Stimulated activated CD4-positive, alpha-beta T cell treated with anti-CD3 and anti-CD28 coated beads, Interleukin-4, amount 100 ng/mL, for 48 hours (primary cell): ENCODE data around the gene HTRA2.
A peak's percentile ranks its signal among the peaks of the same experiment; 100 is the strongest.

ENCODE experiments used
- DNase-seq, 2 donors: peaks; one replicate each; pipeline ENCODE4 v3.0.0-alpha.2; 2020; ENCODE audit warnings: low read depth in 2 of 2

The HTRA2 gene

DNA sequence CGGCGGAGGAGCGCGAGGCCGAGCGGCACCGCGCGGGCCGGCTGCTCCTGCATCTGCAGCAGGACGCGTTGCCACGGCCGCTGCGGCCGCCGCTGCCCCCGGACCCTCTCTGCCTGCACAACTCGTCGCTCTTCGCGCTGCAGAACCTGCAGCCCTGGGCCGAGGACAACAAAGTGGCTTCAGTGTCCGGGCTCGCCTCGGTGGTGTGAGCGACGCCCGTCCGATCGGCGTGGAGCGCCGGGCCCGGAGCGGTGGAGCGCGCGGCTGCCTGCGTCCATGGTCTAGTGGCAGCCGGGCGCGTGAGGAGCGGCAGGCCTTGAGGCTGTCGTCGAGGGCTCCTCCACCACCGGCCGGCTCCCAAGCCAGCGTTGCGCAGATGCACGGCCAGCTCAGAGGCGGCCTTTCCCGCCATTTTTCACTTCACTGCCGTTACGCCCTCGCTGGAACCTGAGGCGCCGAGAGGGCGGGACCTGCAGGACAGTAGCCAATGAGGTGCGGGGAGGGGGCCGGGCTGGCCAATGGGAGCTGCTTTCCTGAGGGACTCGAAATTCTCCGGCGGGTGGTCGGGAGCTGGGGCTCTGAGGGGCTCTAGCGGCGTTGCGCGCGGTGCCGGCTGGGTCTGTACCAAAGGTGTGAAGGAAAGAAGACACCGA lies 13.6 kb upstream of the HTRA2 start:
- DNase-seq: peak; percentile 65 to 72

GRCh38 chr2:74516650-74517049 lies 13.1 kb upstream of the HTRA2 start:
- DNase-seq: no peak

DNA sequence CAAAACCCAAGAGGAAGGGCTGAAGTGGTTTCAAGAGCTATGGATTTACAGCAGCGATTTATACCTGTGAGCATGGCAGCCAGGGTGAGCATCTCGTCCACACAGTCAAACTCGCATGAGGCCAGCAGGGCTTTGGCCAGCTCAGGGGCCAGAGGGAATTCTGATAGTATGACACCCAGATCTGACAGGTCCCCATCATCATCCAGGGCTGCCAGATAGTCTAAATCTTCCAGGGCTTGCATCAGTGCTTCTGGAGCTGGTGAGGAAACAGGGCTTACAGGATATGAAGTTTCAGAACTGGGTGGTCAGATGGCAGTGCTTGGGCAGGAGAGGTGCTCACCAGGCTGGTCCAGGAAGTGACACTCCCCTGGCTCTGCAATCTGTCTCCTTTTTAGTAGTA lies 7.2 kb upstream of the HTRA2 start:
- no peak for DNase-seq

DNA sequence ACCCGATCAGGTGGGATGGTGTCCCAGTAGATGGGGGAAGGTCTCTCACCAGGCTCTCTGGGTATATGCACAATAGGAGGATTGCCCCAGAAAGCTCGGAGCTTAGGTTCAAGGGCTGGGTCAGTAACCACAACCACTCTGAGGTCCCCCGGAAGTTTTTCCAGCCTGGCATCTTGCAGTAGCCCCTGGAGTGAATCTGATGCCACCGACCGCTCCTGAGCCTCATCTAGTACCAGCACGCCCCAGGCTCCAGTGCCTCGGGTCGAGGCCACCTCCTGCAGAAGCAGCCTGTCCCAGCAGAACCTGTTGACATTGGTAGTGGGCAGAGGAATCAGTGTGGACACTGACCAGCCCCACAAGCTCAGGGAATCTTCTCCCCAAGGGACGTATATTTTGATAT lies 5.7 kb upstream of the HTRA2 start:
- no peak for DNase-seq

- DNase-seq: no peak
Measured at GRCh38 chr2:74524955-74525716, 4.6 kb upstream of the HTRA2 start.

DNA sequence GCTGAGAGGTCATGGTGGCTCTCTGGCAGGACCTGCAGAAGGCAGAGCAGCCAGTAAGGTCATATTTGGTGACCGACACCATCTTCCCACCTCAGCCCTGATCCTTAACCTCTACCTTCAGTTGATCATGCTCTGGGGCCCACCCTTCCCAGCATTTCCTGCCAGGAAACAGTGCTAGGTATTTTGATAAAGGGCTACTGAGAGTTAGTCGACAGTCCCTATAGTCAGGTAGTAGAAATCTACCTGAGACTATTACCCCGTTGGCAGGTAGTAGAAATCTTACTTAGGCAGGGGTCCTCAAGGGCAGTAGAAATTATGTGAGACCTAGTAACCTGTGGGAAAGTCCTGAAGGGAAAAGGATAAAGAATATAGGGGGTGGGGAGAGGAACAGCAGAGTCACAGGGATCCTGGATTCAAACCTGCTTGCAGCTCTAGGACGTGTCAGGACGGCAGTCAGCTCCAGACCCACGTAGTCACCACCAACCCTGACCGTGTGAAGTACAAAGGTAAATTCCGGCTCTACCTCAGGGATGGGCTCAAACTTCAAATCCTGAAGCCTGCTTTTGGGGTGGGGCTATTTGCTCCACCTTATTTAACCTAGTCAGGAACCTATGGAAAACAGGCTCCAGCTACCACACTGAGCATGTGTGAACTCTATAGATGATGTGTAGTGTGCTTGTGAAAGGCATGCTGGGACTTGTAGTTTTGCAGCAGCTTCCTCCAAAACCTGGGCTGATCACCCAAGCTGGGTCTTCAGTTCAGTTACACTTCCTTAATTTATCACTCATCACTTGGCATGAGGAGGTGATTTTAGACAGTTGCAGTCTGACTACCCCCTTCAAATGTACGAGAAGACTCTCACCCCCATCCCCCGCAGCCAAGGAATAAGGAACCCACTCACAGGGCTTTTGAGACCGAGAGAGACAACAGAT lies 3.8 kb upstream of the HTRA2 start, which contains the start of gene DQX1:
Gene DQX1 (minus strand): TSS at position 515 of the 932 bp plus-strand sequence. CDS start 502 bp downstream, at position 13.
- no peak for DNase-seq

GRCh38 chr2:74526649-74527230 lies 3.0 kb upstream of the HTRA2 start:
- DNase-seq: no peak

DNA sequence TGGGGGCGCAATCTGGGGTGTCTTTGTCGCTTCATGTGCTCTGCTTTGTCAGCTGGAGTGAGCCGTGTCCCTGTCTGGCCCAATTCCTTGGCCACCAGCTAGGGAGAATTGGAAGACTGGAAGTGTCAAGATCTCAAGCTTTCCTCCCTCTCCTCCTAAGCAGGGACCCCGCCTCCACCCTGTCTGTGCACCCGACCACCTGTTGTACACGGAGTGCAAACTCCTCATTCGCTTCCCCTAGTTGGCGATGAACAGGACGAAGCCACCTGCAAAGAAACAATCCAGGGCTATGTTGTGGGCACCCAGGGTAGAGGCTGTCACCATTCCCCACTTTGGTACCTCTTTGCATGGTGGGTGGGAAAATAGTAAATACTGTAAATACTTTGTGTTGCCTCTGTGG lies 2.0 kb upstream of the HTRA2 start:
- no peak for DNase-seq

- DNase-seq: no peak
Measured at GRCh38 chr2:74528600-74529356, 955 bp upstream of the HTRA2 start.

- peak; percentile 30 to 42 for DNase-seq
Measured at GRCh38 chr2:74530239-74531187, 780 bp downstream of the HTRA2 start.

- no peak for DNase-seq
Measured at GRCh38 chr2:74531666-74532065, 1.9 kb downstream of the HTRA2 start.

GRCh38 chr2:74532222-74532621 lies 2.5 kb downstream of the HTRA2 start:
- DNase-seq: no peak

DNA sequence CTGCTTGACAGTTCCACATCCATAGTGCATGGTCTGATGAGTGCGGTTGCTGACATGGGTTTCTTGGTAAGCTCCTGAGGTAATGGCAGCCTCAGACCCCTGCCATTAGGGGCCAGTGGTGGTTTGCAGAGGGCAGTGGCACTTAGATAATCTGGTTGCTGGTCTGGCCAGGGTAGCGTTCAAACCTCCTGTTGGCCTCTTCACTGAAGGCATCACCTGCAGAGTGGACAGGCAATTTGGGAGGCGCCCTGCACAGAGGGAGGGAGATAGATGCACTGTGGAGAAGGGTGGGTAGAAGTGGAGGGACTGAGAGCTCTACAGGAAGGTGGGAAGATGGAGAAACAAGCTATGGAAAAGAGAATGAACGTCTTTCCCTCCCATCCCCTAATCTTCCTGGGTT lies 3.7 kb downstream of the HTRA2 start:
- no peak for DNase-seq

- DNase-seq: no peak
Measured at GRCh38 chr2:74534411-74534810, 4.7 kb downstream of the HTRA2 start.

GRCh38 chr2:74535440-74535965 lies 5.8 kb downstream of the HTRA2 start:
- DNase-seq: no peak

DNA sequence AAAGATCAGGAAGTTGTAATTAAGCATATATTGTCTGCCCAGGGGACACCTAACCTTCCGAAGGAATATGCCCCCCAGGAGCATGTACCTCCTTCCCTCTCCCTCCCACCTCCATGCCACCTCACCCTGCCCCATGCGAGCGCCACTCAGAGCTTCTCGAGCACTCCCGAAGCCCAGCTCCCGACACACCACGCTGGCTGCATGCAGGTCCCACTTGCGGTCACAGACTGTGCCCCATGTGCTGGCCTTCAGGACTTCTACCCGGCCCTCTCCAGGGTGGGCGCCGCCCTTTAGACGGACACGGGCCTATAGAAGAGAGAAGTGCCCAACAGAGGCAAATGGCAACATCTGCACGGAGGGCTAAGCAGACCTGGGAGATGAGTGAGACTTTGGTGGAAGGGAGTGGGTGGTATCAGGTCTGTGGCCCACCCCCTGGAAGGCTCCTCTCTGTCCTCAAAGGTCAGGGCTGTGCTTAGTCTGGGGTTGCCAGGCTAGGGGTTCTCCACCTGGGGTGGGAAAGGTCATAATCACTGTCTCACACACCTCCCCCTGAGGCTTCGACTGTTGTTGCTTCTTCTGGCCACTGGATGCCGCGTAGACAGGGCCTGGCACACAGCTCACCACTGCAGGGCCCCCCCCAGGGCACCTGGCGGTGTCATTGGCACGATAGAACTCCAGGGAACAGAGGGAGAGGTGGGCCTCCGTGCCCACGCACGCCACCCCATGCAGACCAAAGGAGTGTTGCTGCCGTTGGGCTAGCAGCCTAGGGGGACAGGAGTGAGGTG lies 6.6 kb downstream of the HTRA2 start:
- no peak for DNase-seq

- DNase-seq: no peak
Measured at GRCh38 chr2:74537140-74537539, 7.4 kb downstream of the HTRA2 start.

GRCh38 chr2:74538881-74539339 lies 9.2 kb downstream of the HTRA2 start:
- no peak for DNase-seq

DNA sequence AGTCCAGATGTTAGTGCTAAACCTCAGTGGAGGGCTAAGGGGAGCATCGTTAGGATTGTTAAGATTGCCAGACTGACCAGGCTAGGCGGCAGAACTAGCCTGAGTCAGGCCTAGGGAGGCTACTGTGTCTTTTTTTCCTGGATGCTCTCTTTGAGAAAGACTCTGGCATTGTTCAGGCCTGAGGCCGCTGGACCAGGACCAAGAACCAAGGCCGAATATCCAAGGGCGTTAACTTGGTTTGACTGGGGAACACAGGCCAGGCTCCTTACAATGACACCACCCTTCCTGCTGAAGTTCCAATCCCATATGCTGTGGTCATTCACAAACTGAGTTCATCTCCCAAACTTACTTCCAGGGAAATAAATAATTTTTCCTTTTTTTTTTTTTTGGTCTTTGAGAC lies 10.6 kb downstream of the HTRA2 start:
- no peak for DNase-seq
